HG03571 (cell line): ENCODE measurements around the gene MYO1A.

ENCODE experiments used
- ATAC-seq: cut with Tn5 transposase; IDR thresholded peaks from one replicate; pipeline ENCODE4 v1.9.1; 2021; ENCODE audit not compliant: unreplicated experiment

MYO1A gene

GRCh38 chr12:57049890-57050289 is at the start of gene MYO1A:
TSS of gene MYO1A (minus strand) at chr12:57050129. CDS start at chr12:57048323, 1,806 bp downstream.
- ATAC-seq: no peak

- ATAC-seq: no peak
Observed at GRCh38 chr12:57099047-57099714, 49.3 kb upstream of the MYO1A start.

- no peak for ATAC-seq
Observed at GRCh38 chr12:57098546-57098945, 48.6 kb upstream of the MYO1A start.

- ATAC-seq: no peak
Observed at GRCh38 chr12:57097554-57097835, 47.6 kb upstream of the MYO1A start.

- no peak for ATAC-seq
Observed at GRCh38 chr12:57096748-57097553, 47.0 kb upstream of the MYO1A start.

GRCh38 chr12:57096099-57096572 is 46.2 kb upstream of the MYO1A start:
- ATAC-seq: no peak

- ATAC-seq: no peak
Observed at GRCh38 chr12:57095440-57095839, 45.5 kb upstream of the MYO1A start.

- no peak for ATAC-seq
Observed at GRCh38 chr12:57094208-57095160, 44.6 kb upstream of the MYO1A start.

GRCh38 chr12:57093415-57094207 is 43.7 kb upstream of the MYO1A start:
- no peak for ATAC-seq

- no peak for ATAC-seq
Observed at GRCh38 chr12:57092876-57093414, 43.0 kb upstream of the MYO1A start.

- ATAC-seq: no peak
Observed at GRCh38 chr12:57092529-57092862, 42.6 kb upstream of the MYO1A start.

- no peak for ATAC-seq
Observed at GRCh38 chr12:57091638-57092528, 42.0 kb upstream of the MYO1A start.

- no peak for ATAC-seq
Observed at GRCh38 chr12:57090924-57091637, 41.2 kb upstream of the MYO1A start.

- no peak for ATAC-seq
Observed at GRCh38 chr12:57090490-57090889, 40.6 kb upstream of the MYO1A start.

- ATAC-seq: no peak
Observed at GRCh38 chr12:57089271-57090245, 39.6 kb upstream of the MYO1A start.

- peak; percentile 51 for ATAC-seq
Observed at GRCh38 chr12:57088354-57089270, 38.7 kb upstream of the MYO1A start, which contains the start of gene NAB2. TSS of gene NAB2 (plus strand) at chr12:57089114. CDS start at chr12:57089272, 158 bp downstream.
